GM23338 (cell line): ENCODE data around the gene ACOX1. TPM values are rescaled to one million over a fixed set of nuclear protein-coding genes. Genes with fewer than 3 reads are reported as not detected.

Experiments used
- ATAC-seq: fragments of 200-7000 bp; cut with Tn5 transposase; 3 replicates; pipeline ENCODE4 v1.9.1; 2020
- DNase-seq: peaks from one replicate; pipeline ENCODE4 v3.0.0-alpha.2; 2015; ENCODE audit warnings: low spot score
- H2AFZ ChIP-seq: fragments of 200-600 bp; sonication (generic); 2 replicates; pipeline ENCODE4 v1.8.0; 2016; ENCODE audit warnings: antibody characterized with exemption, mild to moderate bottlenecking, moderate library complexity
- H3F3A ChIP-seq: fragments of 200-600 bp; sonication (generic); replicated peaks from 2 replicates; pipeline ENCODE4 v1.8.0; 2017; ENCODE audit warnings: antibody characterized with exemption, mixed run types, low read depth
- H3K27ac ChIP-seq: fragments of 200-600 bp; sonication (generic); 2 replicates; pipeline ENCODE4 v1.6.1; 2016; ENCODE audit warnings: low read depth
- H3K27me3 ChIP-seq: fragments of 200-600 bp; sonication (generic); 2 replicates; pipeline ENCODE4 v1.8.0; 2016; ENCODE audit warnings: mild to moderate bottlenecking, mixed run types, moderate library complexity; ENCODE audit not compliant: insufficient read depth
- H3K36me3 ChIP-seq: fragments of 200-600 bp; sonication (generic); 2 replicates; pipeline ENCODE4 v1.8.0; 2016; ENCODE audit warnings: mild to moderate bottlenecking; ENCODE audit not compliant: insufficient read depth
- H3K4me1 ChIP-seq: fragments of 200-600 bp; sonication (generic); 2 replicates; pipeline ENCODE4 v1.8.0; 2016; ENCODE audit warnings: mild to moderate bottlenecking, moderate library complexity; ENCODE audit not compliant: insufficient read depth
- H3K4me2 ChIP-seq: fragments of 200-600 bp; sonication (generic); 2 replicates; pipeline ENCODE4 v1.7.1; 2017; ENCODE audit warnings: mixed run types
- H3K4me3 ChIP-seq: fragments of 200-600 bp; sonication (generic); 2 replicates; pipeline ENCODE4 v1.6.1; 2016; ENCODE audit warnings: mixed run types
- H3K79me2 ChIP-seq: fragments of 200-600 bp; sonication (generic); replicated peaks from 2 replicates; pipeline ENCODE4 v1.8.0; 2017; ENCODE audit warnings: mild to moderate bottlenecking; ENCODE audit not compliant: insufficient read depth
- H3K9me2 ChIP-seq: fragments of 200-600 bp; sonication (generic); 2 replicates; pipeline ENCODE4 v1.8.0; 2017; ENCODE audit not compliant: insufficient read depth
- H4K20me1 ChIP-seq: fragments of 200-600 bp; sonication (generic); replicated peaks from 2 replicates; pipeline ENCODE4 v1.8.0; 2017; ENCODE audit warnings: mild to moderate bottlenecking; ENCODE audit not compliant: insufficient read depth
- H3K27ac Mint-ChIP-seq: 2 replicates; pipeline ENCODE4 v1.8.0; 2020; ENCODE audit warnings: inconsistent platforms, mild to moderate bottlenecking, moderate library complexity, mixed read lengths
- H3K27me3 Mint-ChIP-seq: 3 replicates; pipeline ENCODE4 v1.8.0; 2022; ENCODE audit warnings: low read depth, mild to moderate bottlenecking, moderate library complexity, mixed read lengths, inconsistent platforms; ENCODE audit not compliant: insufficient read depth, poor library complexity
- H3K36me3 Mint-ChIP-seq: 3 replicates; pipeline ENCODE4 v1.8.0; 2021; ENCODE audit warnings: low read depth, mild to moderate bottlenecking, inconsistent platforms, moderate library complexity, mixed read lengths
- H3K4me1 Mint-ChIP-seq: 3 replicates; pipeline ENCODE4 v1.8.0; 2020; ENCODE audit warnings: mild to moderate bottlenecking, inconsistent platforms, mixed read lengths
- H3K4me3 Mint-ChIP-seq: 3 replicates; pipeline ENCODE4 v1.8.0; 2021; ENCODE audit warnings: moderate library complexity, mild to moderate bottlenecking, inconsistent platforms, mixed read lengths
- H3K9me3 Mint-ChIP-seq: 3 replicates; pipeline ENCODE4 v1.8.0; 2020; ENCODE audit warnings: moderate library complexity, mild to moderate bottlenecking, inconsistent platforms, mixed read lengths
- CREB1 ChIP-seq: fragments of 250-450 bp; sonication (Bioruptor Pico); IDR thresholded peaks from 2 replicates; pipeline ENCODE4 v1.5.0; 2020; ENCODE audit warnings: low read depth, mild to moderate bottlenecking, moderate library complexity
- CTCF ChIP-seq, 2 experiments: fragments of 200-600 bp in 1 of 2; sonication (generic) in 1 of 2; conservative IDR thresholded peaks; 2 replicates each; pipeline versions ENCODE4 v1.5.1 to v1.6.1; 2016 to 2017; ENCODE audit warnings: antibody characterized with exemption in 2 of 2, low read depth in 2 of 2, mild to moderate bottlenecking in 2 of 2, moderate library complexity in 1 of 2
- EZH2 ChIP-seq: fragments of 200-600 bp; sonication (generic); IDR thresholded peaks from one replicate; pipeline ENCODE4 v1.8.0; 2017; ENCODE audit warnings: antibody characterized with exemption, mild to moderate bottlenecking, low read depth; ENCODE audit not compliant: unreplicated experiment
- EZH2phosphoT487 ChIP-seq: fragments of 200-600 bp; sonication (generic); IDR thresholded peaks from one replicate; pipeline ENCODE4 v1.8.1; 2018; ENCODE audit warnings: antibody characterized with exemption; ENCODE audit not compliant: unreplicated experiment
- JUNB ChIP-seq: IDR thresholded peaks from one replicate; pipeline ENCODE4 v1.6.1; 2016; ENCODE audit warnings: antibody characterized with exemption; ENCODE audit not compliant: unreplicated experiment
- NANOG ChIP-seq: IDR thresholded peaks from 2 replicates; pipeline ENCODE4 v1.6.1; 2016; ENCODE audit warnings: antibody characterized with exemption, borderline replicate concordance
- POLR2AphosphoS5 ChIP-seq: IDR thresholded peaks from 2 replicates; pipeline ENCODE4 v1.6.1; 2016; ENCODE audit warnings: antibody characterized with exemption, low read depth
- REST ChIP-seq: IDR thresholded peaks from one replicate; pipeline ENCODE4 v1.6.1; 2018; ENCODE audit warnings: antibody characterized with exemption; ENCODE audit not compliant: unreplicated experiment
- STAT1 ChIP-seq: IDR thresholded peaks from one replicate; pipeline ENCODE4 v1.6.1; 2016; ENCODE audit warnings: antibody characterized with exemption; ENCODE audit not compliant: unreplicated experiment
- ZNF114 ChIP-seq: fragments of 250-450 bp; sonication (Bioruptor Pico); IDR thresholded peaks from 2 replicates; pipeline ENCODE4 v1.5.0; 2020; ENCODE audit warnings: mild to moderate bottlenecking, moderate library complexity
- ZNF331 ChIP-seq: fragments of 250-450 bp; sonication (Bioruptor Pico); IDR thresholded peaks from 2 replicates; pipeline ENCODE4 v1.5.0; 2020; ENCODE audit warnings: low read depth, mild to moderate bottlenecking, moderate library complexity
- ZNF462 ChIP-seq: fragments of 250-450 bp; sonication (Bioruptor Pico); IDR thresholded peaks from 2 replicates; pipeline ENCODE4 v1.5.0; 2020; ENCODE audit warnings: mild to moderate bottlenecking, moderate library complexity
- polyA plus RNA-seq: library from polyadenylated mRNA; unstranded; fragments of >200 nt; fragmentation: Nextera tagmentation; extraction: Ambion mirVana; gene quantifications from 2 replicates; pipeline ENCODE4 v1.2.1, GENCODE V29; 2016
- total RNA-seq: library from RNA; depleted of rRNA; stranded (reverse); fragments of >200 nt; shearing (Covaris generic); gene quantifications from 2 replicates; pipeline ENCODE4 v1.2.3, GENCODE V29; 2014
- TF ChIP-seq, protein P1 (sequence below): IDR thresholded peaks from 2 replicates; pipeline ENCODE4 v1.6.1; 2016; ENCODE audit warnings: antibody characterized with exemption

ACOX1 gene
- total and polyA plus RNA-seq, 2 experiments from 2014 or later, result 12.8 to 32.9 TPM

- no peak overlapping the region for H2AFZ ChIP-seq
- Mint-ChIP-seq H3K27ac (0 out of 2 replicates have a peak overlapping the region, but pooled peaks have one; percentile 27), H3K27me3 (peaks cover 8% of the 10 kb centered on the region), H3K4me1 (no peaks in the 10 kb centered on the region; the same call in 2 of the 3 replicates), H3K9me3 (no peaks in the 10 kb centered on the region), H3K36me3 (peaks cover 2% of the 10 kb centered on the region; the same call in 2 of the 3 replicates), H3K4me3 (no peak overlapping the region)
- TF ChIP-seq CTCF (conservative IDR thresholded peaks at IDR 0.05; ENCODE audit: low read depth in 2 of 2) (no peak), CREB1 (CRISPR knock-in tag) (no peak), ZNF331 (CRISPR knock-in tag) (no peak), STAT1 (no peak), NANOG (no peak), JUNB (no peak), ZNF114 (no peak), POLR2AphosphoS5 (no peak), REST (no peak), ZNF462 (CRISPR knock-in tag) (no peak), EZH2phosphoT487 (no peak), EZH2 (no peak)
- TF ChIP-seq, protein P1, sequence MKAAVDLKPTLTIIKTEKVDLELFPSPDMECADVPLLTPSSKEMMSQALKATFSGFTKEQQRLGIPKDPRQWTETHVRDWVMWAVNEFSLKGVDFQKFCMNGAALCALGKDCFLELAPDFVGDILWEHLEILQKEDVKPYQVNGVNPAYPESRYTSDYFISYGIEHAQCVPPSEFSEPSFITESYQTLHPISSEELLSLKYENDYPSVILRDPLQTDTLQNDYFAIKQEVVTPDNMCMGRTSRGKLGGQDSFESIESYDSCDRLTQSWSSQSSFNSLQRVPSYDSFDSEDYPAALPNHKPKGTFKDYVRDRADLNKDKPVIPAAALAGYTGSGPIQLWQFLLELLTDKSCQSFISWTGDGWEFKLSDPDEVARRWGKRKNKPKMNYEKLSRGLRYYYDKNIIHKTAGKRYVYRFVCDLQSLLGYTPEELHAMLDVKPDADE, result no peak
- no peak for ATAC-seq
- no peaks in the 10 kb centered on the region for H3K9me2 ChIP-seq
- no peaks in the 10 kb centered on the region; the same call in 1 of the 2 replicates for H3K4me1 ChIP-seq
- H3K4me2 ChIP-seq, result no peak overlapping the region
- no peaks in the 10 kb centered on the region for H4K20me1 ChIP-seq
- 0 out of 2 replicates have a peak, but pooled peaks cover 6% of the 10 kb centered on the region for H3F3A ChIP-seq
- no peaks in the 10 kb centered on the region for H3K36me3 ChIP-seq
- DNase-seq, result no peak
- no peaks in the 10 kb centered on the region for H3K27me3 ChIP-seq
- H3K4me3 ChIP-seq, result no peak overlapping the region
- no peak overlapping the region for H3K27ac ChIP-seq
- no peaks in the 10 kb centered on the region for H3K79me2 ChIP-seq
Measured at GRCh38 chr17:75909812-75910274, 69.1 kb downstream of the ACOX1 start.
